Measurements from ENCODE around the gene NDUFA9. TPM values are rescaled to one million over a fixed set of nuclear protein-coding genes. Genes with fewer than 3 reads are reported as not detected.

NDUFA9 gene
- total and polyA plus RNA-seq, 2 donors (not counting 3 experiments of a cell fraction or from before 2014, with no cell fraction given): 86.7 to 113 TPM

DNA sequence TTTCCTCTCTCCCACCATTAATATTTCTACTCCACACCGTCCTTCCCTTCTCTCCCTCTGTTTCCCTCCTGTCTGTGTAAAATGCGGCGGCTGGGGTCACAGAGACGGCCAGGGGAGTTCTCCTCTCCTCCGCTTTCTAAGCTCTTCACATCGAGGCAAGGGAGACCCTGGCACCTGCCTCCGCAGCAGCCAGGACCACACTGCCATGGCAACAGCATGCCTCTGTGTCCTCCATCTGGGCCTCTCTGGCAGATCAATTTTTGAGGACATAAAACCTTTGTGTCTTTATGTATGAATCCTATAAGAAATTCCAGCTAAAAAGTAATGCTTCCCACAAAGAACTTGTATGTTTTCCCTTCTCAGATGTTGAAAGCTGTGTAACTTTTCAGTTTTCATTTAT, 45.5 kb upstream of the NDUFA9 start:
- H3K36me3 ChIP-seq (ENCODE audit: control insufficient read depth in 2 of 2, extremely low read depth in 1 of 2, insufficient read depth in 2 of 2, low read length in 2 of 2): no peaks in the 10 kb centered on the region
- peaks cover 13% of the 10 kb centered on the region for H3K4me1 ChIP-seq (ENCODE audit: control insufficient read depth, extremely low read depth, insufficient read depth, low read length)
- intact Hi-C loops (cut with micrococcal nuclease): no loop called here
- POLR2A ChIA-PET: no interaction called here
- H4K20me1 ChIP-seq (replicated peaks; ENCODE audit: control insufficient read depth, extremely low read depth, insufficient read depth, low read length): no peaks in the 10 kb centered on the region
- H3K4me3 ChIP-seq (replicated peaks in 1 of 3; ENCODE audit: insufficient read depth in 1 of 3, low read depth in 1 of 3, low read length in 3 of 3): no peak overlapping the region
- no peaks in the 10 kb centered on the region for H3K9me3 ChIP-seq (replicated peaks; ENCODE audit: control insufficient read depth, insufficient read depth, low read length)
- no peak overlapping the region for H3K4me2 ChIP-seq (ENCODE audit: insufficient read depth, low read length)
- dilution Hi-C loops (cut with MboI; ENCODE audit: extremely low pct_ligation_motif_present, low sequenced_read_pairs): no loop called here
- H3K27ac ChIP-seq (ENCODE audit: insufficient read depth, low read depth, low read length): no peak overlapping the region
- H3K79me2 ChIP-seq (ENCODE audit: control insufficient read depth, insufficient read depth, low read length): peaks cover 4% of the 10 kb centered on the region
- H3K9ac ChIP-seq (replicated peaks; ENCODE audit: extremely low read depth, insufficient read depth, low read length): no peak overlapping the region
- FAIRE-seq (no peak), DNase-seq (ENCODE audit: low read depth, low spot score) (no peak)
- CTCF ChIA-PET: interaction anchor here (0.7 to 1.9 kb wide), 2 partner anchors 10 to 12 kb away, joined by 3 to 7 read pairs; no protein-coding TSS in a partner anchor
- H2AFZ ChIP-seq (ENCODE audit: low read depth, low read length): no peak overlapping the region
- TF ChIP-seq GATA2 (IDR thresholded peaks at IDR 0.05; ENCODE audit: insufficient read depth, insufficient read length, low read depth, low read length): no peak
- TF ChIP-seq JUN (IDR thresholded peaks at IDR 0.05; ENCODE audit: borderline replicate concordance, insufficient read depth, insufficient read length, low read depth): no peak
- no peak for TF ChIP-seq POLR2AphosphoS5 (IDR thresholded peaks at IDR 0.05; ENCODE audit: insufficient read depth, low read depth, low read length)
- TF ChIP-seq, protein P1, sequence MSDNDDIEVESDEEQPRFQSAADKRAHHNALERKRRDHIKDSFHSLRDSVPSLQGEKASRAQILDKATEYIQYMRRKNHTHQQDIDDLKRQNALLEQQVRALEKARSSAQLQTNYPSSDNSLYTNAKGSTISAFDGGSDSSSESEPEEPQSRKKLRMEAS (IDR thresholded peaks at IDR 0.05; ENCODE audit: insufficient read depth, insufficient read length): no peak
- no peak for TF ChIP-seq EZH2 (IDR thresholded peaks at IDR 0.05; ENCODE audit: borderline replicate concordance, low read depth, low read length, severe bottlenecking)
- TF ChIP-seq, protein P2, sequence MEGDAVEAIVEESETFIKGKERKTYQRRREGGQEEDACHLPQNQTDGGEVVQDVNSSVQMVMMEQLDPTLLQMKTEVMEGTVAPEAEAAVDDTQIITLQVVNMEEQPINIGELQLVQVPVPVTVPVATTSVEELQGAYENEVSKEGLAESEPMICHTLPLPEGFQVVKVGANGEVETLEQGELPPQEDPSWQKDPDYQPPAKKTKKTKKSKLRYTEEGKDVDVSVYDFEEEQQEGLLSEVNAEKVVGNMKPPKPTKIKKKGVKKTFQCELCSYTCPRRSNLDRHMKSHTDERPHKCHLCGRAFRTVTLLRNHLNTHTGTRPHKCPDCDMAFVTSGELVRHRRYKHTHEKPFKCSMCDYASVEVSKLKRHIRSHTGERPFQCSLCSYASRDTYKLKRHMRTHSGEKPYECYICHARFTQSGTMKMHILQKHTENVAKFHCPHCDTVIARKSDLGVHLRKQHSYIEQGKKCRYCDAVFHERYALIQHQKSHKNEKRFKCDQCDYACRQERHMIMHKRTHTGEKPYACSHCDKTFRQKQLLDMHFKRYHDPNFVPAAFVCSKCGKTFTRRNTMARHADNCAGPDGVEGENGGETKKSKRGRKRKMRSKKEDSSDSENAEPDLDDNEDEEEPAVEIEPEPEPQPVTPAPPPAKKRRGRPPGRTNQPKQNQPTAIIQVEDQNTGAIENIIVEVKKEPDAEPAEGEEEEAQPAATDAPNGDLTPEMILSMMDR (IDR thresholded peaks at IDR 0.05; ENCODE audit: extremely low read depth in 1 of 2, insufficient read depth in 1 of 2, low read depth in 1 of 2, low read length in 2 of 2): no peak
- no peak for TF ChIP-seq MYC (IDR thresholded peaks at IDR 0.05; ENCODE audit: low read depth, low read length)
- no peak for TF ChIP-seq POLR2A (IDR thresholded peaks at IDR 0.05; ENCODE audit: low read depth, low read length)
- TF ChIP-seq FOS (IDR thresholded peaks at IDR 0.05; ENCODE audit: borderline replicate concordance, insufficient read depth, low read length): no peak
- H3K9me1 ChIP-seq (replicated peaks; ENCODE audit: control insufficient read depth, extremely low read depth, insufficient read depth, low read length): no peaks in the 10 kb centered on the region
- BruUV-seq (replicated peaks): no TSS peak
- peaks cover 13 to 21% of the 10 kb centered on the region in 2 experiments for H3K27me3 ChIP-seq (ENCODE audit: control insufficient read depth in 2 of 2, insufficient read depth in 2 of 2, low read length in 2 of 2)

All from endothelial cell of umbilical vein (primary cell).